Neutrophil (primary cell): ENCODE data around the gene B3GNT5.

Experiments
- H3K27ac ChIP-seq: fragments of 200-600 bp; sonication (generic); 2 replicates; pipeline ENCODE4 v1.5.1; 2016; ENCODE audit warnings: mild to moderate bottlenecking, moderate library complexity
- H3K27me3 ChIP-seq: fragments of 200-600 bp; sonication (generic); 2 replicates; pipeline ENCODE4 v1.6.0; 2016; ENCODE audit warnings: mild to moderate bottlenecking
- H3K36me3 ChIP-seq: fragments of 200-600 bp; sonication (generic); 2 replicates; pipeline ENCODE4 v1.5.1; 2017
- H3K4me1 ChIP-seq, 2 experiments: fragments of 200-600 bp in 1 of 2; sonication (generic) in 1 of 2; 1 replicate in 1 of 2; 2 replicates in 1 of 2; pipeline versions ENCODE4 v1.5.1 to v1.6.1; 2013 to 2016; ENCODE audit warnings: low read depth in 1 of 2, low read length in 1 of 2, mild to moderate bottlenecking in 1 of 2, moderate library complexity in 1 of 2; ENCODE audit not compliant: control insufficient read depth in 1 of 2, insufficient read depth in 1 of 2
- H3K4me3 ChIP-seq, 2 experiments: fragments of 200-600 bp in 1 of 2; sonication (generic) in 1 of 2; 1 replicate in 1 of 2; 2 replicates in 1 of 2; pipeline ENCODE4 v1.5.1; 2013 to 2016; ENCODE audit warnings: low read depth in 1 of 2, low read length in 1 of 2, mild to moderate bottlenecking in 1 of 2, moderate library complexity in 1 of 2
- H3K9me3 ChIP-seq: fragments of 200-600 bp; sonication (generic); 2 replicates; pipeline ENCODE4 v1.5.1; 2016
- TF ChIP-seq, protein P1 (sequence below): fragments of 200-600 bp; sonication (generic); IDR thresholded peaks from 2 replicates; pipeline ENCODE4 v1.5.1; 2016; ENCODE audit warnings: antibody characterized with exemption

Gene B3GNT5

DNA sequence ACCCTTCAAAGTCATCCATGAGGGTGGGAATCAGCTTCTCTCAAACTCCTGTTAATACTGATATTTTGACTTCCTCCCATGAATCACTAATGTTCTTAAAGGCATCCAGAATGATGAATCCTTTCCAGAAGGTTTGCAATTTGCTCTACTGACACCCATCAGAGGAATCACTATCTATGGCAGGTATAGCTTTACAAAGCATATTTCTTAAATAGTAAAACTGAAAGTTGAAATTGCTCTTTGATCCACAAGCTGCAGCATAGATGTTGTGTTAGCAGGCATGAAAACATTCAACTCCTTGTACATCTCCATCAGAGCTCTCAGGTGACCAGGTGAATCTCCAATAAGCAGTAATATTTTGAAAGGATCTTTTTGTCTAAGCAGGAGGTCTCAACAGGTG lies 66.3 kb downstream of the B3GNT5 start:
- no peaks in the 10 kb centered on the region for H3K9me3 ChIP-seq
- no peak overlapping the region for H3K4me3 ChIP-seq
- peak overlapping the region; percentile 66 for H3K27ac ChIP-seq

More for the DNA sequence above, 66.3 kb downstream of the B3GNT5 start:
- TF ChIP-seq, protein P1, sequence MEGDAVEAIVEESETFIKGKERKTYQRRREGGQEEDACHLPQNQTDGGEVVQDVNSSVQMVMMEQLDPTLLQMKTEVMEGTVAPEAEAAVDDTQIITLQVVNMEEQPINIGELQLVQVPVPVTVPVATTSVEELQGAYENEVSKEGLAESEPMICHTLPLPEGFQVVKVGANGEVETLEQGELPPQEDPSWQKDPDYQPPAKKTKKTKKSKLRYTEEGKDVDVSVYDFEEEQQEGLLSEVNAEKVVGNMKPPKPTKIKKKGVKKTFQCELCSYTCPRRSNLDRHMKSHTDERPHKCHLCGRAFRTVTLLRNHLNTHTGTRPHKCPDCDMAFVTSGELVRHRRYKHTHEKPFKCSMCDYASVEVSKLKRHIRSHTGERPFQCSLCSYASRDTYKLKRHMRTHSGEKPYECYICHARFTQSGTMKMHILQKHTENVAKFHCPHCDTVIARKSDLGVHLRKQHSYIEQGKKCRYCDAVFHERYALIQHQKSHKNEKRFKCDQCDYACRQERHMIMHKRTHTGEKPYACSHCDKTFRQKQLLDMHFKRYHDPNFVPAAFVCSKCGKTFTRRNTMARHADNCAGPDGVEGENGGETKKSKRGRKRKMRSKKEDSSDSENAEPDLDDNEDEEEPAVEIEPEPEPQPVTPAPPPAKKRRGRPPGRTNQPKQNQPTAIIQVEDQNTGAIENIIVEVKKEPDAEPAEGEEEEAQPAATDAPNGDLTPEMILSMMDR = no peak
- Histone ChIP-seq H3K27me3 (no peaks in the 10 kb centered on the region), H3K36me3 (no peaks in the 10 kb centered on the region), H3K4me1 (peaks cover 16 to 20% of the 10 kb centered on the region in 2 experiments)
